Activated CD4-positive, alpha-beta memory T cell treated with anti-CD3 and anti-CD28 coated beads, Interleukin-2, amount 10 ng/mL, durations not matched to agents 7 days and 5 days (primary cell): ENCODE results near the gene MATN1. TPM values are rescaled to one million over a fixed set of nuclear protein-coding genes. Genes with fewer than 3 reads are reported as not detected.
"Not testable (repeated sequence)": the region's sequence is repeated elsewhere in the genome, so short reads cannot be mapped to it uniquely, and the experiment has no call there.

Experiments used
- CTCF ChIA-PET: fragments of 350-600 bp; sonication (Branson Sonifier 250); formaldehyde crosslinking; loops from one replicate; lab custom pipeline; 2021; ENCODE audit warnings: antibody characterized with exemption, inconsistent platforms; lab: Charles Lee
- POLR2A ChIA-PET: fragments of 350-600 bp; sonication (Branson Sonifier 250); formaldehyde crosslinking; loops from one replicate; lab custom pipeline; 2021; ENCODE audit warnings: antibody characterized with exemption; lab: Charles Lee
- DNase-seq: peaks from one replicate; pipeline ENCODE4 v3.0.0-alpha.2; 2020
- H3K27ac Mint-ChIP-seq: one replicate; pipeline ENCODE4 v1.8.0; 2021; ENCODE audit warnings: mild to moderate bottlenecking, mixed read lengths
- H3K27me3 Mint-ChIP-seq: one replicate; pipeline ENCODE4 v1.8.0; 2021; ENCODE audit warnings: mixed read lengths
- H3K36me3 Mint-ChIP-seq: one replicate; pipeline ENCODE4 v1.8.0; 2021; ENCODE audit warnings: low read depth, mixed read lengths
- H3K4me1 Mint-ChIP-seq: one replicate; pipeline ENCODE4 v1.8.0; 2021; ENCODE audit warnings: mixed read lengths
- H3K4me3 Mint-ChIP-seq: one replicate; pipeline ENCODE4 v1.8.0; 2021; ENCODE audit warnings: mild to moderate bottlenecking, mixed read lengths
- H3K9me3 Mint-ChIP-seq: one replicate; pipeline ENCODE4 v1.8.0; 2021; ENCODE audit warnings: mixed read lengths
- total RNA-seq, 2 experiments: library from RNA; stranded (reverse); gene quantifications; one replicate each; pipeline ENCODE4 v1.2.3, GENCODE V29; 2021

Gene MATN1
- total RNA-seq, 2 experiments from 2014 or later = not detected

DNA sequence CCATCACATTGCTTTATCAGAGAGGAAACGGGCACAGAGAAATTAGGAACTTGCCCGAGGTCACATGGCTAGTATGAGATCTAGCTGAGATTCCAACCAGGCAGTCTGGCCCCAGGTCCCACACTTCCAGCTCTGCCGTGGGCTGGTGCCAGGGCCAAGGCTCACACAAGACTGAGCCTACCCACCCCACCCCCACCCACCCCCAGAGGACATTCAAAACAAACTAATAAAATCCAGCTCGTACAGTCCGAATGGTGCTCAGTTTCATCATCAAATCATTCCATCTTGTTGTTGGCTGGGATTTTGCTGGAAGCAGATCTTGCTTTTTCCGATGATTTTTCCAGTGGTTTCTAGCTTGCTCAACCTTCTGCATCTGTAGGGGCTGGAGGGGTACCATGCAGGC lies 27.9 kb downstream of the MATN1 start:
- Mint-ChIP-seq H3K27ac (no peak overlapping the region), H3K9me3 (no peaks in the 10 kb centered on the region), H3K4me3 (no peak overlapping the region), H3K36me3 (no peaks in the 10 kb centered on the region), H3K27me3 (peaks cover 8% of the 10 kb centered on the region), H3K4me1 (no peaks in the 10 kb centered on the region)
- no peak for DNase-seq
- ChIA-PET CTCF (no interaction called here), POLR2A (no interaction called here)

DNA sequence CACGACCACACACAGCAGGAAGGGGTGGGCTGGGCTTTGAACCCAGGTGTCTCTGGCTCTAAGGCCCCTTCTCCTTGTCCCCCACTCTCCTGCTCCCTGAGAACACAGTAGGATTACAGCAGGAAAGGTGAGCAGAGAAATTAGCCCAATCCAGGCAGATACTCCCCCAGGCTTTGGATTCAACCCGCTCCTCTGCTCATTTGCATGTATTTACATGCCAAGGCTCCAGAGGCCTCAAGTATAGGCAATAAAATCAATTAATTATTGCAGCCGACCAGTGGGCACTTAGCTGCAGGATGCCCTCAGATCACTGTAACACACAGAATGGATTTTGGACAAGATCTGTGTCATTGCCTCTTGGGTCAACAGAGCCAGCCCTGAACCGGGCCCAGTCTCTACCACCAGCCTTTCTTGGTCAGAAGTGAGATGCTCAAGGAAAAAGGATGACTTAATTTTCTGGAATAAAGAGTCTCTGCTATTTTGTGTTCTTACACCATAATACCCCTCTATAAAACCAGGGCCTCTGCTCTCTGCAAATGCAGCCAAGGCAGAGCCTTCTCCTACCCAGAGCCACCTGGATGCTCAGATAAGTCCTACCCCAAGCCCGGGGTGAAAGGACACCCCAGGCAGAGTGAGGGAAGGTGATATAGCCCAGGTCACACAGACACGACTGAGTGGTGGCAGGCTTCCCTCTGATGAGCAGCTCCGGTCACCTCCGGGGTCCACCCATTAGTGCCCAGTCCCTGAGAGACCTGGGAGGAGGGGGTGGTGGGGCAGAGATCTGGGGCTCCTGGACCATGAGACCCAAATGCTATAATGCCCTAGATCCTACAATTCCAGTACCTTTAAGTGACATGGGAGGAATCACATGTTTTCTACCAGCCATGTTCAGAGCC lies 28.9 kb downstream of the MATN1 start:
- ChIA-PET POLR2A (no interaction called here), CTCF (no interaction called here)

DNA sequence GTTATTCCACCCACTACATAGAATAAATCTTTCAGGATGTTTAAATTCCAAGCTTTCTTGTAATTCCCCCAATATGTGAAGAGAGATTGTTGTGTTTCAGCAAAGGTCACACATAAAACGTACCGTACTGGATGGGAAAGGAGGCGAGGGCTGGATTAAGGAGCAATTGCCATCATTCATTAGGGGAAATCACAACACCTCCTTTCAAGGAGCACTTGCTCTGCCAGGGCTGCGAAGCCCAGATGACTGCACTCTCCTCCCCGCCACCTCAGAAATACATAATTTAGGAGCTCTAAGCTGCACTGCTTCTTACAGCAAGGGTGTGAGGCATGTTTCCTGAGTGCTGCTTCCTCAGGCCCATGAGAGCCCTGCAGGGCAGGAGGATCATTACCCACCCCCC lies 29.6 kb downstream of the MATN1 start:
- no peak for DNase-seq
- CTCF ChIA-PET = no interaction called here
- Mint-ChIP-seq H3K4me1 (no peaks in the 10 kb centered on the region), H3K9me3 (no peaks in the 10 kb centered on the region), H3K27ac (no peak overlapping the region), H3K27me3 (peaks cover 8% of the 10 kb centered on the region), H3K36me3 (no peaks in the 10 kb centered on the region), H3K4me3 (no peak overlapping the region)
- POLR2A ChIA-PET = no interaction called here

More for the DNA sequence above, 28.9 kb downstream of the MATN1 start:
- Mint-ChIP-seq H3K27me3 (peaks cover 8% of the 10 kb centered on the region), H3K36me3 (no peaks in the 10 kb centered on the region), H3K4me1 (no peaks in the 10 kb centered on the region), H3K27ac (no peak overlapping the region), H3K4me3 (no peak overlapping the region), H3K9me3 (no peaks in the 10 kb centered on the region)
- no peak for DNase-seq

DNA sequence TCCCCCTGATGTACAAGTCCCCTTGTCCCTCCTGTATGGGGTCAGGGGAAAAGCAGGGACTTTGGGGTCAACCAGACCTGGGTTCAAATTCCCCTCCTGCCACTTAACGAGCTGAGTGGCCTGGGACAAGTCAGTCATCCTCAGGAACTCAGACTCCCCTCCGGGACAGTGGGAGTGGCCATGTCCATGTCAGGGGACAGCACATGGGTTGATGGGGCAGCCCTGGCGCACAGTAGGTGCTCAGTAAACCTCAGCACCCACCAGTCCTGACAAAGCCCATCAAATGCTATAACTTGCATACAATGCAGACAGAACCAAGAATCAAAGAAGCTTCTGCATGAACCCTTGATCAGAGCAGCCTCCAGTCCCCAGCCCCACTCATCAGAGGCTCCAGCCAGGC lies 30.0 kb downstream of the MATN1 start:
- no peaks in the 10 kb centered on the region for H3K9me3 Mint-ChIP-seq
- H3K27me3 Mint-ChIP-seq = peaks cover 8% of the 10 kb centered on the region
- ChIA-PET POLR2A (no interaction called here), CTCF (no interaction called here)
- H3K36me3 Mint-ChIP-seq = no peaks in the 10 kb centered on the region
- no peaks in the 10 kb centered on the region for H3K4me1 Mint-ChIP-seq
- H3K4me3 Mint-ChIP-seq = no peak overlapping the region
- H3K27ac Mint-ChIP-seq = no peak overlapping the region
- no peak for DNase-seq

DNA sequence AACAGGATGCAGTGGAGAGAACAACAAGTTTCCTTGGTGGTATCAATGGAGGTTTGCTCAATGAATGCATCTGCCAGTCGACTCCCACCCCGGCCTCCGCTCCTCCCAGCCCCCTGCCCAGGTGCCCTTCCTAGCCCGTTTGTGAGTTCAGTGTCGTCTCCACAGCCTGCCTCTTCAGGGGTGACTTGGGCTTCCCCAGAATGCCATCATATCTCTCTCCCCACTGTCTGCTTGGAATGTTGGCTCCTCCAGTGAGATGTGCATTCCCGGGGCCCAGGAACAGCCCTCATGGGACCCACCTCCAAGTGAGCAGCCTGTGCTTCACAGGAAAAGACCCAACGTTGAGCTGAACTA lies 30.5 kb downstream of the MATN1 start:
- DNase-seq = no peak
- Mint-ChIP-seq H3K27me3 (peaks cover 9% of the 10 kb centered on the region), H3K27ac (no peak overlapping the region), H3K36me3 (no peaks in the 10 kb centered on the region), H3K4me1 (no peaks in the 10 kb centered on the region), H3K4me3 (no peak overlapping the region), H3K9me3 (no peaks in the 10 kb centered on the region)
- ChIA-PET POLR2A (no interaction called here), CTCF (no interaction called here)

DNA sequence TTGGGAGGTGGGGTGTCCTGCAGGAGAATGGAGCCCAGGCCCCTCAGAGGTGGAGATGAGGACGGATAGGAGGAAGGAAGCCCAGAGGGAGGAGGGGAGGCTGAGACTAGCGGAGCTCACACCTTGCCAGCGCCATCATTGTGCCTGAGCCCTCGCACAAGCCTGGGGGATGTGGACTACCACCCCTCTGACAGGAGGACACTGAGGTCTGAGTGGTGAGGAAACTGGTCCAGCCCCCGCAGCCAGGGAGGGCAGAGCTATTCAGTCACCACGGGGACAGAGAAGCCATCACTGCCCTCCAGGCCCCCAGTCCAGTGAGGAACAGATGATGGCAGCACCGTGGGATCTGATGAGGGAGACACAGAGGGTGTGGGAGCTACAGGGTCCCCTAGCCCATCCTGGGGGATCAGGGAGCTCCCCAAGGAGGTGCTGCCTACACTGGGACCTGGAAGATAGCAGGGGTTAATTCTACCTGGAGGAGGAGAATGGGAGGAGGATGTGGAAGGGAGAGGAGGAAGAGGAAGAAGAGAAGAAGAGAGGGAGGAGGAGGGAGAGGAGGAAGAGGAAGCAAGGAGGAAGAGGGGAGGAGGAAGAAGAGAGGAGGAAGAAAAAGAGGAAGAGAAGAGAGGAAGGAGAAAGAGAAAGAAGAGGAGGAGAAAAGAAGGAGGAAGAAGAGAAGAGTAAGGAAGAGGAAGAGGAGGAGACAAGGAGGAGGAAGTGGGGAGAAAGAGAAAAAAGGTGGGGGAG lies 31.0 kb downstream of the MATN1 start:
- DNase-seq = no peak
- H3K36me3 Mint-ChIP-seq = no peaks in the 10 kb centered on the region
- no peak overlapping the region for H3K27ac Mint-ChIP-seq
- H3K4me1 Mint-ChIP-seq = no peaks in the 10 kb centered on the region
- no peak overlapping the region for H3K4me3 Mint-ChIP-seq
- ChIA-PET POLR2A (no interaction called here), CTCF (no interaction called here)
- peaks cover 13% of the 10 kb centered on the region for H3K27me3 Mint-ChIP-seq
- no peaks in the 10 kb centered on the region for H3K9me3 Mint-ChIP-seq

DNA sequence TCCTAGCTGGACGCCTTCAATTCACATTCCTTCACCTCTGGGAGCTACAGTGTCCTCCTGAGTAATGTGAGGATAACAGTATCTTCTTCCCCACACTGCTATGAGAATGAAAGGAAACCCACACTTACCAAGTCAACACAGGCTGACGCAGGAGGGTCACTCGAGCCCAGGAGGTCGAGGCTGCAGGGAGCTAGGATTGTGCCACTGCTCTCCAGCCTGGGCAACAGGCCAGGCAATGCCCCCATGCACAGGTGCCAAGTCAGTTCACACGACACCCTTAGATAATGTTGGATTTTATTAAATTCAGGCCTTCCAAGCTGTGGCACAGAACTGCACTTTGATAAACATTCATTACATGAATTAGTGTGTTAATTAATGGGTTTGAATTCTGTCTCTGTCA lies 31.9 kb downstream of the MATN1 start:
- H3K36me3 Mint-ChIP-seq = no peaks in the 10 kb centered on the region
- no peak overlapping the region for H3K4me3 Mint-ChIP-seq
- no peaks in the 10 kb centered on the region for H3K9me3 Mint-ChIP-seq
- H3K27ac Mint-ChIP-seq = no peak overlapping the region
- POLR2A ChIA-PET = no interaction called here
- no peaks in the 10 kb centered on the region for H3K4me1 Mint-ChIP-seq
- peaks cover 22% of the 10 kb centered on the region for H3K27me3 Mint-ChIP-seq
- no peak for DNase-seq
- CTCF ChIA-PET = no interaction called here

DNA sequence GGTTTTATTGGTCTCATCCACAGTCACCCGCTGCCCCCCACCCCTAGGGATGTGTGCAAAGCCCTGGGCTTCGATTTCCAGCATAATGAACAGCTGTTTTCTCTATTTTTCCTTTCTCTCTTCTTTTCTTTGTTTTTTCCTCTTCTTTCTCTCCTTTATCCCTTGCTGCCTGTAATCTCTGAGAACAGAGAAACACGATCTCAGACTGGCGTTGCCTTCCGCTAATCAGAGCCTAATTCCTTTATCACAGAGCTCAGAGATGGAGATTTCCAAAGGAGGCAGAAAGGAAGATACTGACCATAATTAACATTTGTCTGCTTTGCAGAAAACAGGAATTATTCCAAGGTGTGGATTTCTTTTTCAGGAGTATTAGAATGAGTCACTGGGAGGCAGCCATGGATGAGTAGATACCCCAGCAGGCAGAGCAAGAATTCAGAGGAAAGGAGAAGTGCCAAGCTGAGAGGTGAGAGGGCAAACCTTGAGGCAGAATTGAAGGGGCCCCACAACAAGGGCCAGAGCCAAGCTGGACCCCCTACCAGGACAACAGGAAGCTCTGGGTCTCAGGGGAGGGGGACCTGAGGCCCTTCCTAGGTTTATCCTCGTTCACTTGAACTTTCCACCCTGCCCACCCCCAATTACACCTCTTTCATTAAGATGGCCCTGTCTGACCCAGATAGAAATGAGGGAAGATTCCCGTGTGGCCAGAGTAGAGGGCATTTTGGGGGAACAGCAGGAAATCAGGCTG lies 33.3 kb downstream of the MATN1 start:
- Mint-ChIP-seq H3K36me3 (no peaks in the 10 kb centered on the region), H3K4me3 (no peak overlapping the region), H3K27ac (no peak overlapping the region), H3K4me1 (no peaks in the 10 kb centered on the region), H3K9me3 (no peaks in the 10 kb centered on the region), H3K27me3 (peaks cover 26% of the 10 kb centered on the region)
- CTCF ChIA-PET = no interaction called here
- POLR2A ChIA-PET = no interaction called here
- no peak for DNase-seq

DNA sequence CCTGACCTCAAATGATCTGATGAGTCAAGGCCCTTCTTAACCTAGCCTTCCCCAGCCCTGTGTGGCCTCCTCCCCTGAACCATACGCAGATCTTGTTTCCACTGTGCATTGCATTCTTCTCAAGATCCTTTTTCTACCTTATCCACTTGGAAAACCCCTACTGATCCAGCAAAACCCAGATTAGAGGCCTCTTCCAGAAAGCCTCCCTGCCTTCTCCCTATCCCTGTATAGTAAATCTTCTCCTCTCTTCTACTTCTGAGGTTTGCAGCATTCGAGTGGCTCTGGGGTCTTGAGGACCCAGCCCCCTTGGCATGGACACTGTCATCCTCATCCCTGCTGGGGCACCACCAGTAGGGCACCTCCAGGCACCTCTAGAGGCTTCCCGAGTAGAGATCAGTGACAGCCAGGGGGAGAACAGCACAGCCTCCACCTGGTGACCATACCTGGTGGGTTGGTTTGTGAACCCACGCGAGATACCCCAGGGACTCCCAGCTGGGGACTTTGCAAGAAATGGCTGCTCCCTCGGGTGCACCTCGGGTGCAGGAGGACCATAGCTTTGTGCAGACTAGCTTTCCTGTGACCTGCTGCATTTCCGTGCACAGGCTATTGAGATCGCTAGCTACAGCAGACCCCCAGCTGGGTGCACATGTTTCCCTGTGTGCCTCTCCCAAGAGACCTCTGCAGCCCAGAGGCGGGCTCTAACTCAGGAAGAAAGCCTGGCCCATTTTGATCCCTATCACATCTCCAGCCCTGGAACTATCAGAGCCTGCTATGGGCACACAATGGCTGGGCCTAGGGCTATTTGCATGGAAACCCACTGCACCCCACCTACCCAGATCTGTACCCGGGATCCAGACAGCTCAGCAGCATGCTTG lies 34.2 kb downstream of the MATN1 start:
- Mint-ChIP-seq H3K27ac (no peak overlapping the region), H3K4me3 (no peak overlapping the region), H3K4me1 (no peaks in the 10 kb centered on the region), H3K27me3 (peaks cover 33% of the 10 kb centered on the region), H3K9me3 (no peaks in the 10 kb centered on the region), H3K36me3 (no peaks in the 10 kb centered on the region)
- ChIA-PET CTCF (no interaction called here), POLR2A (no interaction called here)
- DNase-seq = no peak

DNA sequence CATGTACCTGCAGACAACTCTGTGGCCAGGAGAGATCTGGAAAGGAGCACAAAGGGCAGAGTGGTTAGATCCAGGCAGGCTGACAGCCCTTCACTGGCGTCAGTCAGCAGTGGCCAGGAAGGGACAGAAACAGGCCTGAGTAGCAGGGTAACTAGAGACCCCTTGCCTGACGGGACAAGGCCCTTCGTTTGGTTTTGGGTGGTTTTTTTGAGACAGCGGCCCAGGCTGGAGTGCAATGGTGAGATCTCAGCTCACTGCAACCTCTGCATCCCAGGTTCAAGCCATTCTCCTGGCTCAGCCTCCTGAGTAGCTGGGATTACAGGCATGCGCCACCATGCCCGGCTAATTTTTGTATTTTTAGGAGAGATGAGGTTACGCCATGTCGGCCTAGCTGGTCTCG lies 34.9 kb downstream of the MATN1 start:
- peaks cover 40% of the 10 kb centered on the region for H3K27me3 Mint-ChIP-seq
- H3K4me3 Mint-ChIP-seq, CTCF ChIA-PET, POLR2A ChIA-PET, H3K27ac Mint-ChIP-seq, H3K9me3 Mint-ChIP-seq, H3K36me3 Mint-ChIP-seq, H3K4me1 Mint-ChIP-seq, DNase-seq: not testable (repeated sequence)

DNA sequence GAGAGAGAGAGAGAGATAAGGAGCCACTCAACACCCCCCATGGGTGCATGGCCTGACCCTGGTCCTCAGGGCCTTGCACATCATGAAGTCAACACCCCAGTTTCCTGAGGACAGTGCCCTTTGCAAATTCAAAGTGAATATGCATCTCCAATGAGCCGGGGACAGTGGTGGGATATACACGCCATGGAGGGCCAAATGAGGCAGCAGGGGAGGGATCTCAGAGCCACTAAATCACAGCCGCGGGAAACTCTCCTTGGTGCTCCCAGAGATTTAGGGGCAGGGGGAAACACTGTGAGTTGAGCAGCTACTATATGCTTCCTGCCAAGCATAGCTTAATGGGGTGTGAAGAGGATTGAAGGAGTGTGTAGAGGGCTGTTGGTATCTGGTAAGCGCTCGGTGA lies 35.5 kb downstream of the MATN1 start:
- H3K4me3 Mint-ChIP-seq = no peak overlapping the region
- H3K27me3 Mint-ChIP-seq = peaks cover 43% of the 10 kb centered on the region
- ChIA-PET CTCF (no interaction called here), POLR2A (no interaction called here)
- H3K9me3 Mint-ChIP-seq = no peaks in the 10 kb centered on the region
- DNase-seq = no peak
- H3K36me3 Mint-ChIP-seq = no peaks in the 10 kb centered on the region
- H3K27ac Mint-ChIP-seq = no peak overlapping the region
- no peaks in the 10 kb centered on the region for H3K4me1 Mint-ChIP-seq

DNA sequence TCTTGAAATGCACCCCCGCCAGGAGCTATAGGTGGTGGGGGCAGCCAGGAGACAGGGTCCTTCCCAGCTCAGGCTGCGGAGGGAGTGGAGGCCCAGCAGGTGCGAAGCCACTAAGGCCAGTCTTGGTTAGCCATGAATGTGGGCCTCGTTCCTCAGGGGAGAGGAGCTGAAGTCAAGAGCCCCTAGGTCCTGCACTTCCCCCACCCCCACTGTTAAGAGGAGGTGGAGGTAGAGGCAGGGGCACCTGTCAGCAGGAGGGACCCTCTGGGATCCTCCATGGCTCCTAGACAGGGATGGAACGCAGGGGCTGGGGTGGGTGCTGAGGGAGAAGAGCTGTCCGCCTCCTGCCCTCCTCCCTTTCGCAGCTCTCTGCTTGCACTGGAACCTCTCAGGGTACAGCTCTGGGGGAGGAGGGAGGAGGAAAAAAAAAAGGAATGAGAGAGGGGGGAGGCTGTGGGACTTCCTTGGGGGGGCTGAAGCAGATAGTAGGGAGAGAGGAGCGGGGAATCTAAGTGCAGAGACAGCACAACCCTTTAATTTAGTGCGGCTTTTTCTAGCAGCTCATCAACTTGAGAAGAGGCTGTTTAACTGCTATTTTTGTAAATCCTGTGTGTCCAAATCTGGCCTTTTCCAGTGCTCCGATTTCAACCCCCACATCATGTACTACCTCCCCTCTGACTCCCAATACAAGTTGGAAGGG lies 37.0 kb downstream of the MATN1 start:
- no peaks in the 10 kb centered on the region for H3K4me1 Mint-ChIP-seq
- DNase-seq = no peak
- no peaks in the 10 kb centered on the region for H3K9me3 Mint-ChIP-seq
- no peak overlapping the region for H3K27ac Mint-ChIP-seq
- H3K36me3 Mint-ChIP-seq = no peaks in the 10 kb centered on the region
- POLR2A ChIA-PET = no interaction called here
- CTCF ChIA-PET = no interaction called here
- H3K27me3 Mint-ChIP-seq = peaks cover 54% of the 10 kb centered on the region
- H3K4me3 Mint-ChIP-seq = no peak overlapping the region
